HG02610 (cell line): ENCODE results near the gene TMEM169.
A peak's percentile ranks its signal among the peaks of the same experiment; 100 is the strongest.
"Not testable (repeated sequence)": the region's sequence is repeated elsewhere in the genome, so short reads cannot be mapped to it uniquely, and the experiment has no call there.

Source experiments
- ATAC-seq: cut with Tn5 transposase; IDR thresholded peaks from one replicate; pipeline ENCODE4 v1.9.1; 2021; ENCODE audit warnings: mild to moderate bottlenecking, moderate library complexity; ENCODE audit not compliant: unreplicated experiment

TMEM169 gene

GRCh38 chr2:216130346-216130971 is 48.7 kb downstream of the TMEM169 start:
- ATAC-seq = no peak

GRCh38 chr2:216131175-216131926 is 49.6 kb downstream of the TMEM169 start:
- ATAC-seq = no peak

GRCh38 chr2:216132585-216132984 is 50.9 kb downstream of the TMEM169 start:
- ATAC-seq = no peak

GRCh38 chr2:216133397-216133796 is 51.7 kb downstream of the TMEM169 start:
- ATAC-seq = no peak

- no peak for ATAC-seq
Measured at GRCh38 chr2:216134958-216135541, 53.3 kb downstream of the TMEM169 start.

GRCh38 chr2:216139884-216140283 is 58.2 kb downstream of the TMEM169 start:
- ATAC-seq = no peak

- ATAC-seq = not testable (repeated sequence)
Measured at GRCh38 chr2:216141516-216141915, 59.8 kb downstream of the TMEM169 start.

GRCh38 chr2:216142540-216142939 is 60.8 kb downstream of the TMEM169 start:
- ATAC-seq = peak; percentile 99

- ATAC-seq = no peak
Measured at GRCh38 chr2:216144372-216144771, 62.7 kb downstream of the TMEM169 start.

- no peak for ATAC-seq
Measured at GRCh38 chr2:216144857-216145256, 63.1 kb downstream of the TMEM169 start.

- ATAC-seq = no peak
Measured at GRCh38 chr2:216146573-216146972, 64.9 kb downstream of the TMEM169 start.

- ATAC-seq = no peak
Measured at GRCh38 chr2:216147172-216148131, 65.7 kb downstream of the TMEM169 start.

GRCh38 chr2:216148983-216149382 is 67.3 kb downstream of the TMEM169 start:
- ATAC-seq = no peak

- no peak for ATAC-seq
Measured at GRCh38 chr2:216149741-216150140, 68.0 kb downstream of the TMEM169 start.

GRCh38 chr2:216151313-216152025 is 69.8 kb downstream of the TMEM169 start:
- ATAC-seq = no peak
